T-helper 1 cell treated with Interleukin-12 subunit alpha and Interleukin-12 subunit beta and Interleukin-4 antibody, amounts not matched to agents 30 μg/mL and 1 μg/mL, for 36 hours (primary cell): Measurements from ENCODE around the gene SOX5.
"Not testable (repeated sequence)": the region's sequence is repeated elsewhere in the genome, so short reads cannot be mapped to it uniquely, and the experiment has no call there.

Source experiments
- H3K27ac Mint-ChIP-seq: one replicate; pipeline ENCODE4 v1.8.0; 2021; ENCODE audit warnings: mild to moderate bottlenecking, mixed read lengths
- H3K27me3 Mint-ChIP-seq: one replicate; pipeline ENCODE4 v1.8.0; 2021; ENCODE audit warnings: low read depth, mixed read lengths
- H3K36me3 Mint-ChIP-seq: one replicate; pipeline ENCODE4 v1.8.0; 2021; ENCODE audit warnings: low read depth, mixed read lengths
- H3K4me1 Mint-ChIP-seq: one replicate; pipeline ENCODE4 v1.8.0; 2021; ENCODE audit warnings: low read depth, mixed read lengths
- H3K4me3 Mint-ChIP-seq: one replicate; pipeline ENCODE4 v1.8.0; 2021; ENCODE audit warnings: mild to moderate bottlenecking, moderate library complexity, mixed read lengths
- H3K9me3 Mint-ChIP-seq: one replicate; pipeline ENCODE4 v1.8.0; 2021; ENCODE audit warnings: mixed read lengths

SOX5 gene

GRCh38 chr12:23548742-23549141 lies 400.7 kb downstream of the SOX5 start:
- no peaks in the 10 kb centered on the region for H3K9me3 Mint-ChIP-seq
- H3K36me3 Mint-ChIP-seq: no peaks in the 10 kb centered on the region
- H3K27ac Mint-ChIP-seq: no peak overlapping the region
- H3K4me1 Mint-ChIP-seq: no peaks in the 10 kb centered on the region
- H3K4me3 Mint-ChIP-seq: no peak overlapping the region
- H3K27me3 Mint-ChIP-seq: no peaks in the 10 kb centered on the region

GRCh38 chr12:23546756-23547155 lies 402.7 kb downstream of the SOX5 start:
- no peak overlapping the region for H3K4me3 Mint-ChIP-seq
- H3K36me3 Mint-ChIP-seq: no peaks in the 10 kb centered on the region
- no peak overlapping the region for H3K27ac Mint-ChIP-seq
- no peaks in the 10 kb centered on the region for H3K4me1 Mint-ChIP-seq
- no peaks in the 10 kb centered on the region for H3K9me3 Mint-ChIP-seq
- no peaks in the 10 kb centered on the region for H3K27me3 Mint-ChIP-seq

GRCh38 chr12:23543767-23544166 lies 405.7 kb downstream of the SOX5 start:
- Mint-ChIP-seq H3K36me3 (no peaks in the 10 kb centered on the region), H3K4me1 (no peaks in the 10 kb centered on the region), H3K9me3 (no peaks in the 10 kb centered on the region), H3K27ac (no peak overlapping the region), H3K4me3 (no peak overlapping the region), H3K27me3 (no peaks in the 10 kb centered on the region)

GRCh38 chr12:23542187-23542586 lies 407.3 kb downstream of the SOX5 start:
- H3K27me3 Mint-ChIP-seq: no peaks in the 10 kb centered on the region
- no peaks in the 10 kb centered on the region for H3K36me3 Mint-ChIP-seq
- H3K4me3 Mint-ChIP-seq: no peak overlapping the region
- no peak overlapping the region for H3K27ac Mint-ChIP-seq
- H3K9me3 Mint-ChIP-seq: no peaks in the 10 kb centered on the region
- no peaks in the 10 kb centered on the region for H3K4me1 Mint-ChIP-seq

- Mint-ChIP-seq H3K4me1 (no peaks in the 10 kb centered on the region), H3K4me3 (no peak overlapping the region), H3K27me3 (no peaks in the 10 kb centered on the region), H3K36me3 (no peaks in the 10 kb centered on the region), H3K9me3 (no peaks in the 10 kb centered on the region), H3K27ac (no peak overlapping the region)
These were observed 408.9 kb downstream of the SOX5 start for GRCh38 chr12:23540572-23540971.

GRCh38 chr12:23536293-23536692 lies 413.2 kb downstream of the SOX5 start:
- no peaks in the 10 kb centered on the region for H3K27me3 Mint-ChIP-seq
- H3K27ac Mint-ChIP-seq: no peak overlapping the region
- no peak overlapping the region for H3K4me3 Mint-ChIP-seq
- H3K9me3 Mint-ChIP-seq: no peaks in the 10 kb centered on the region
- H3K36me3 Mint-ChIP-seq: no peaks in the 10 kb centered on the region
- no peaks in the 10 kb centered on the region for H3K4me1 Mint-ChIP-seq

GRCh38 chr12:23535441-23535840 lies 414.0 kb downstream of the SOX5 start:
- Mint-ChIP-seq H3K4me3 (no peak overlapping the region), H3K4me1 (no peaks in the 10 kb centered on the region), H3K36me3 (no peaks in the 10 kb centered on the region), H3K27me3 (no peaks in the 10 kb centered on the region), H3K27ac (no peak overlapping the region), H3K9me3 (no peaks in the 10 kb centered on the region)

GRCh38 chr12:23534196-23534595 lies 415.3 kb downstream of the SOX5 start:
- no peak overlapping the region for H3K27ac Mint-ChIP-seq
- no peak overlapping the region for H3K4me3 Mint-ChIP-seq
- H3K9me3 Mint-ChIP-seq: no peaks in the 10 kb centered on the region
- no peaks in the 10 kb centered on the region for H3K4me1 Mint-ChIP-seq
- no peaks in the 10 kb centered on the region for H3K27me3 Mint-ChIP-seq
- H3K36me3 Mint-ChIP-seq: no peaks in the 10 kb centered on the region

- Mint-ChIP-seq H3K4me3 (no peak overlapping the region), H3K27me3 (no peaks in the 10 kb centered on the region), H3K9me3 (no peaks in the 10 kb centered on the region), H3K4me1 (no peaks in the 10 kb centered on the region), H3K27ac (no peak overlapping the region), H3K36me3 (no peaks in the 10 kb centered on the region)
These were observed 415.8 kb downstream of the SOX5 start for GRCh38 chr12:23533699-23534098.

- H3K27ac Mint-ChIP-seq: no peak overlapping the region
- no peaks in the 10 kb centered on the region for H3K4me1 Mint-ChIP-seq
- no peaks in the 10 kb centered on the region for H3K9me3 Mint-ChIP-seq
- H3K27me3 Mint-ChIP-seq: no peaks in the 10 kb centered on the region
- no peaks in the 10 kb centered on the region for H3K36me3 Mint-ChIP-seq
- H3K4me3 Mint-ChIP-seq: no peak overlapping the region
These were observed 416.2 kb downstream of the SOX5 start for GRCh38 chr12:23533265-23533664.

- Mint-ChIP-seq H3K36me3 (no peaks in the 10 kb centered on the region), H3K4me1 (no peaks in the 10 kb centered on the region), H3K27ac (no peak overlapping the region), H3K9me3 (no peaks in the 10 kb centered on the region), H3K27me3 (no peaks in the 10 kb centered on the region), H3K4me3 (no peak overlapping the region)
These were observed 421.2 kb downstream of the SOX5 start for GRCh38 chr12:23528316-23528715.

GRCh38 chr12:23525450-23526072 lies 423.9 kb downstream of the SOX5 start:
- no peak overlapping the region for H3K27ac Mint-ChIP-seq

GRCh38 chr12:23523339-23523738 lies 426.1 kb downstream of the SOX5 start:
- H3K9me3 Mint-ChIP-seq: peaks cover 6% of the 10 kb centered on the region
- H3K27ac Mint-ChIP-seq: no peak overlapping the region
- H3K36me3 Mint-ChIP-seq: no peaks in the 10 kb centered on the region
- no peaks in the 10 kb centered on the region for H3K27me3 Mint-ChIP-seq
- no peak overlapping the region for H3K4me3 Mint-ChIP-seq
- no peaks in the 10 kb centered on the region for H3K4me1 Mint-ChIP-seq

More at GRCh38 chr12:23525450-23526072, 423.9 kb downstream of the SOX5 start:
- H3K4me1 Mint-ChIP-seq: no peaks in the 10 kb centered on the region
- H3K36me3 Mint-ChIP-seq: no peaks in the 10 kb centered on the region
- H3K9me3 Mint-ChIP-seq: peaks cover under 1% of the 10 kb centered on the region
- no peak overlapping the region for H3K4me3 Mint-ChIP-seq
- no peaks in the 10 kb centered on the region for H3K27me3 Mint-ChIP-seq

- H3K9me3 Mint-ChIP-seq, H3K4me1 Mint-ChIP-seq, H3K27me3 Mint-ChIP-seq, H3K4me3 Mint-ChIP-seq, H3K27ac Mint-ChIP-seq, H3K36me3 Mint-ChIP-seq: not testable (repeated sequence)
These were observed 430.0 kb downstream of the SOX5 start for GRCh38 chr12:23519444-23519843.

- not testable (repeated sequence) for H3K27me3 Mint-ChIP-seq, H3K4me3 Mint-ChIP-seq, H3K36me3 Mint-ChIP-seq, H3K4me1 Mint-ChIP-seq, H3K27ac Mint-ChIP-seq
- H3K9me3 Mint-ChIP-seq: peaks cover 22% of the 10 kb centered on the region
These were observed 433.7 kb downstream of the SOX5 start for GRCh38 chr12:23515785-23516184.

- Mint-ChIP-seq H3K27ac (no peak overlapping the region), H3K4me3 (no peak overlapping the region), H3K4me1 (no peaks in the 10 kb centered on the region), H3K27me3 (no peaks in the 10 kb centered on the region), H3K9me3 (peaks cover 28% of the 10 kb centered on the region), H3K36me3 (no peaks in the 10 kb centered on the region)
These were observed 439.0 kb downstream of the SOX5 start for GRCh38 chr12:23510484-23510883.
